H1 (cell line): ENCODE measurements around the gene MFAP4. TPM values are rescaled to one million over a fixed set of nuclear protein-coding genes. Genes with fewer than 3 reads are reported as not detected.

Experiments
- CTCF ChIA-PET: fragments of 300-600 bp; sonication (Branson Sonifier 250); formaldehyde crosslinking; loops from one replicate; lab custom pipeline; 2021; ENCODE audit not compliant: partially characterized antibody; lab: Charles Lee
- POLR2A ChIA-PET: fragments of 300-600 bp; sonication (Branson Sonifier 250); formaldehyde crosslinking; loops from one replicate; lab custom pipeline; 2021; ENCODE audit warnings: inconsistent platforms; ENCODE audit not compliant: partially characterized antibody; lab: Charles Lee
- DNase-seq, 2 experiments: peaks; one replicate each; pipeline versions ENCODE4 v3.0.0 to v3.0.0-alpha.2; 2010 to 2022; ENCODE audit warnings: low spot score in 2 of 2, low read depth in 1 of 2, mixed read lengths in 1 of 2
- FAIRE-seq: peaks from 2 replicates; lab custom pipeline; 2011; peaks lifted over from hg19 to GRCh38; lab: Jason Lieb, UNC
- H2AFZ ChIP-seq: 2 replicates; pipeline ENCODE4 v1.8.1; 2012; ENCODE audit warnings: low read length, inconsistent platforms
- H2AK5ac ChIP-seq: 2 replicates; pipeline ENCODE4 v1.6.1; 2013; ENCODE audit warnings: low read depth, low read length
- H2BK120ac ChIP-seq: replicated peaks from 2 replicates; pipeline ENCODE3; 2013; ENCODE audit warnings: low read depth, low read length, inconsistent platforms
- H2BK12ac ChIP-seq: 2 replicates; pipeline ENCODE4 v1.6.1; 2013; ENCODE audit warnings: low read depth, low read length
- H2BK15ac ChIP-seq: 2 replicates; pipeline ENCODE4 v1.6.1; 2013; ENCODE audit warnings: low read length
- H2BK20ac ChIP-seq: 2 replicates; pipeline ENCODE4 v1.6.1; 2013; ENCODE audit warnings: low read length
- H2BK5ac ChIP-seq: 2 replicates; pipeline ENCODE4 v1.6.1; 2013; ENCODE audit warnings: low read depth, low read length
- H3K14ac ChIP-seq: 2 replicates; pipeline ENCODE4 v1.6.1; 2013; ENCODE audit warnings: inconsistent platforms; ENCODE audit not compliant: insufficient read length
- H3K18ac ChIP-seq: 2 replicates; pipeline ENCODE4 v1.6.1; 2013; ENCODE audit warnings: low read length; ENCODE audit errors: extremely low read depth
- H3K23ac ChIP-seq: 2 replicates; pipeline ENCODE4 v1.6.1; 2013; ENCODE audit warnings: inconsistent platforms; ENCODE audit not compliant: insufficient read length
- H3K23me2 ChIP-seq: 2 replicates; pipeline ENCODE4 v1.6.1; 2013; ENCODE audit warnings: low read depth, low read length
- H3K27ac ChIP-seq: 2 replicates; pipeline ENCODE4 v1.6.1; 2011; ENCODE audit warnings: low read depth, low read length, inconsistent platforms
- H3K27me3 ChIP-seq, 4 experiments: replicated peaks in 1 of 4; 1 replicate in 1 of 4; 2 replicates in 3 of 4; pipeline versions ENCODE4 v1.6.1 to v1.8.1; 2011 to 2013; ENCODE audit warnings: low read length in 3 of 4, mild to moderate bottlenecking in 3 of 4, inconsistent platforms in 2 of 4, mixed read lengths in 2 of 4, moderate library complexity in 1 of 4; ENCODE audit not compliant: control insufficient read depth in 3 of 4, insufficient read depth in 3 of 4; ENCODE audit errors: extremely low read depth in 1 of 4
- H3K36me3 ChIP-seq, 4 experiments: 2 replicates each; pipeline versions ENCODE4 v1.6.1 to v1.8.1; 2011 to 2013; ENCODE audit warnings: mild to moderate bottlenecking in 4 of 4, low read length in 3 of 4, moderate library complexity in 2 of 4, control low read depth in 1 of 4, inconsistent platforms in 1 of 4; ENCODE audit not compliant: insufficient read depth in 4 of 4, control insufficient read depth in 2 of 4
- H3K4ac ChIP-seq: replicated peaks from 2 replicates; pipeline ENCODE3; 2013; ENCODE audit warnings: low read length, low read depth, mixed read lengths, inconsistent platforms; ENCODE audit not compliant: insufficient read length
- H3K4me1 ChIP-seq, 4 experiments: replicated peaks in 1 of 4; 1 replicate in 1 of 4; 2 replicates in 3 of 4; pipeline versions ENCODE4 v1.6.1 to v1.8.1; 2011 to 2013; ENCODE audit warnings: low read length in 3 of 4, inconsistent platforms in 2 of 4, mixed read lengths in 1 of 4; ENCODE audit not compliant: insufficient read depth in 4 of 4, control insufficient read depth in 3 of 4
- H3K4me2 ChIP-seq, 2 experiments: 2 replicates each; pipeline versions ENCODE4 v1.6.1 to v1.8.1; 2011 to 2013; ENCODE audit warnings: low read depth in 2 of 2, low read length in 2 of 2, control low read depth in 1 of 2, inconsistent platforms in 1 of 2, mild to moderate bottlenecking in 1 of 2; ENCODE audit not compliant: insufficient read depth in 1 of 2
- H3K4me3 ChIP-seq, 4 experiments: fragments of 200-600, 300-600 bp in 1 of 4; sonication (generic), shearing (Covaris generic), sonication (Bioruptor Twin) in 1 of 4; 2 replicates each; pipeline versions ENCODE4 v1.5.1 to v1.8.1; 2011 to 2016; ENCODE audit warnings: low read length in 4 of 4, low read depth in 3 of 4, control low read depth in 2 of 4, inconsistent platforms in 2 of 4, mild to moderate bottlenecking in 2 of 4, mixed read lengths in 1 of 4, moderate library complexity in 1 of 4; ENCODE audit not compliant: insufficient read depth in 2 of 4; ENCODE audit errors: extremely low read depth in 1 of 4
- H3K56ac ChIP-seq: replicated peaks from 2 replicates; pipeline ENCODE3; 2013; ENCODE audit warnings: low read depth, mild to moderate bottlenecking, mixed read lengths, low read length, inconsistent platforms; ENCODE audit not compliant: insufficient read length
- H3K79me1 ChIP-seq: 2 replicates; pipeline ENCODE4 v1.6.1; 2013; ENCODE audit warnings: low read depth, low read length, control low read depth
- H3K79me2 ChIP-seq, 2 experiments: 2 replicates each; pipeline versions ENCODE4 v1.6.1 to v1.8.1; 2012 to 2013; ENCODE audit warnings: low read length in 2 of 2, mild to moderate bottlenecking in 2 of 2, inconsistent platforms in 1 of 2; ENCODE audit not compliant: insufficient read depth in 2 of 2, control insufficient read depth in 1 of 2
- H3K9ac ChIP-seq, 4 experiments: replicated peaks in 1 of 4; 1 replicate in 1 of 4; 2 replicates in 3 of 4; pipeline versions ENCODE4 v1.6.1 to v1.8.1; 2011 to 2013; ENCODE audit warnings: low read depth in 3 of 4, low read length in 3 of 4, control low read depth in 2 of 4, mild to moderate bottlenecking in 2 of 4, moderate library complexity in 2 of 4, inconsistent platforms in 1 of 4; ENCODE audit errors: extremely low read depth in 1 of 4
- H3K9me3 ChIP-seq, 2 experiments: 2 replicates each; pipeline versions ENCODE4 v1.6.1 to v1.8.1; 2012 to 2013; ENCODE audit warnings: mild to moderate bottlenecking in 2 of 2, moderate library complexity in 2 of 2, control low read depth in 1 of 2, inconsistent platforms in 1 of 2, low read depth in 1 of 2, low read length in 1 of 2, mixed read lengths in 1 of 2; ENCODE audit not compliant: insufficient read depth in 2 of 2
- H4K20me1 ChIP-seq, 2 experiments: replicated peaks in 1 of 2; 2 replicates each; pipeline versions ENCODE3 to v1.8.1; 2011 to 2013; ENCODE audit warnings: inconsistent platforms in 2 of 2, low read length in 2 of 2, mild to moderate bottlenecking in 1 of 2; ENCODE audit not compliant: insufficient read depth in 2 of 2, control insufficient read depth in 1 of 2
- H4K5ac ChIP-seq: 2 replicates; pipeline ENCODE4 v1.6.1; 2013; ENCODE audit warnings: low read length, low read depth, mixed read lengths, inconsistent platforms; ENCODE audit not compliant: insufficient read length
- H4K8ac ChIP-seq: 2 replicates; pipeline ENCODE4 v1.8.0; 2013; ENCODE audit warnings: mild to moderate bottlenecking, moderate library complexity, low read length, inconsistent platforms; ENCODE audit not compliant: insufficient read depth; ENCODE audit errors: extremely low read depth
- H4K91ac ChIP-seq: replicated peaks from 2 replicates; pipeline ENCODE3; 2013; ENCODE audit warnings: low read length, mixed read lengths, inconsistent platforms; ENCODE audit not compliant: insufficient read length
- GTF2F1 ChIP-seq: IDR thresholded peaks from 2 replicates; pipeline ENCODE4 v1.6.1; 2012; ENCODE audit warnings: low read depth, low read length, improper control_type of control experiment, borderline replicate concordance
- HDAC2 ChIP-seq, 2 experiments: fragments of 300-600 bp in 1 of 2; sonication (generic) in 1 of 2; IDR thresholded peaks; 2 replicates each; pipeline ENCODE4 v1.6.1; 2011 to 2012; ENCODE audit warnings: low read depth in 2 of 2, low read length in 2 of 2, mild to moderate bottlenecking in 2 of 2, moderate library complexity in 2 of 2, borderline replicate concordance in 1 of 2, inconsistent platforms in 1 of 2
- JUN ChIP-seq: IDR thresholded peaks from 2 replicates; pipeline ENCODE4 v1.6.1; 2011; ENCODE audit warnings: low read depth, mild to moderate bottlenecking, improper control_type of control experiment, low read length
- MAX ChIP-seq: IDR thresholded peaks from 2 replicates; pipeline ENCODE4 v1.6.1; 2012; ENCODE audit warnings: inconsistent platforms
- YY1 ChIP-seq: IDR thresholded peaks from 2 replicates; pipeline ENCODE4 v1.6.1; 2011; ENCODE audit warnings: low read depth, mild to moderate bottlenecking, low read length
- WGBS, 2 experiments: shearing (Covaris generic) in 1 of 2; methylation state at CpG; one replicate each; pipeline versions ENCODE4 v1.1.6 to v1.1.7; 2013 to 2015; ENCODE audit warnings: low lambda C conversion rate in 2 of 2, mixed read lengths in 2 of 2, inconsistent platforms in 1 of 2, low coverage in 1 of 2, missing lambda C conversion rate in 1 of 2; ENCODE audit not compliant: insufficient replicate concordance in 2 of 2, insufficient coverage in 1 of 2, insufficient read length in 1 of 2; ENCODE audit errors: extremely low coverage in 1 of 2, missing lambda C conversion rate in 1 of 2; 5-methylcytosine and 5-hydroxymethylcytosine counted together
- polyA plus RNA-seq, 7 experiments: library from polyadenylated mRNA; depleted of rRNA in 3 of 7; stranded (reverse) in 5 of 7; unstranded in 2 of 7; fragments of >200 nt in 5 of 7; fragments of 200-250 nt in 2 of 7; gene quantifications; 1 replicate in 5 of 7; 2 replicates in 1 of 7; 4 replicates in 1 of 7; pipeline versions ENCODE4 v1.2.1 to v1.2.3, GENCODE V29; 2011 to 2013; ENCODE audit warnings: missing spikeins in 2 of 7, mixed read lengths in 2 of 7
- total RNA-seq: library from RNA; stranded (reverse); fragmentation: NEBNext Ultra II Directional; extraction: Animal tissue kit (Norgen Biotek cat#: 25700); gene quantifications from 2 replicates; pipeline ENCODE4 v1.2.1, GENCODE V29; 2021

MFAP4 gene
- total and polyA plus RNA-seq, 2 of the 8 experiments (the other 6 are each of a cell fraction or from before 2014, with no cell fraction given), result 3.1 to 3.6 TPM

- Histone ChIP-seq H3K4ac (no peak overlapping the region), H3K18ac (no peak overlapping the region), H3K36me3 (no peaks in the 10 kb centered on the region), H2AFZ (no peak overlapping the region), H3K27me3 (no peaks in the 10 kb centered on the region), H2AK5ac (0 out of 2 replicates have a peak overlapping the region, but pooled peaks have one; percentile 82), H3K4me2 (no peak overlapping the region), H3K79me1 (no peaks in the 10 kb centered on the region), H2BK15ac (peak overlapping the region; percentile 95; the same call in 1 of the 2 replicates), H4K8ac (0 out of 2 replicates have a peak overlapping the region, but pooled peaks have one; percentile 35), H3K9ac (no peak overlapping the region), H3K4me1 (peaks cover 2 to 9% (median 5%) of the 10 kb centered on the region in 4 experiments; a peak in 6 of 7 replicates), H2BK20ac (peak overlapping the region; percentile 72; the same call in 1 of the 2 replicates), H3K56ac (no peak overlapping the region), H2BK5ac (no peak overlapping the region; the same call in 1 of the 2 replicates), H3K23ac (no peak overlapping the region), H2BK120ac (no peak overlapping the region), H4K91ac (peak overlapping the region; percentile 87), H3K23me2 (peaks cover 2% of the 10 kb centered on the region; the same call in 1 of the 2 replicates), H3K4me3 (no peak overlapping the region), H4K5ac (no peak overlapping the region), H3K14ac (no peak overlapping the region), H4K20me1 (no peaks in the 10 kb centered on the region), H3K27ac (no peak overlapping the region), H3K79me2 (no peaks in the 10 kb centered on the region), H3K9me3 (no peaks in the 10 kb centered on the region), H2BK12ac (0 out of 2 replicates have a peak overlapping the region, but pooled peaks have one; percentile 17)
- ChIA-PET POLR2A (interaction anchor here (1.0 to 1.5 kb wide), 3 partner anchors 9 to 22 kb away, joined by 3 to 5 read pairs (median 4); partner anchors contain the start of genes MAPK7 and RNF112), CTCF (interaction anchor here (0.6 to 2.2 kb wide), 5 partner anchors 48 to 354 kb away, joined by 3 to 5 read pairs (median 3); no protein-coding TSS in a partner anchor)
- no peak for DNase-seq
- FAIRE-seq, result no peak
- WGBS, 2 experiments, result 87% methylated on average over 3 of the region's 3 CpGs; no CpG with 5 or more reads in 1 of the 2 experiments
- TF ChIP-seq MAX (no peak), JUN (no peak), YY1 (no peak), GTF2F1 (no peak), HDAC2 (IDR thresholded peaks at IDR 0.05; ENCODE audit: borderline replicate concordance in 1 of 2, low read depth in 2 of 2, low read length in 2 of 2) (no peak)
Measured at GRCh38 chr17:19399750-19400450, 12.9 kb upstream of the MFAP4 start.
